Measurements from ENCODE around the gene GLP1R. TPM values are rescaled to one million over a fixed set of nuclear protein-coding genes. Genes with fewer than 3 reads are reported as not detected.

Gene GLP1R
- total RNA-seq, 3 donors from 2014 or later: 0.09 to 0.14 TPM; not detected in 1

- Histone ChIP-seq H3K4me1 (ENCODE audit: low read depth) (no peaks in the 10 kb centered on the region), H3K4me3 (no peak overlapping the region), H3K9me3 (no peaks in the 10 kb centered on the region), H3K36me3 (ENCODE audit: low read depth) (no peaks in the 10 kb centered on the region)
- ATAC-seq (no peak), DNase-seq (no peak)
- no peak for TF ChIP-seq CTCF (IDR thresholded peaks at IDR 0.05)
- intact Hi-C loops (cut with DNase I, micrococcal nuclease): no loop called here
These were observed 12.9 kb upstream of the GLP1R start for GRCh38 chr6:39035681-39036080.

GRCh38 chr6:39037082-39037508 is 11.5 kb upstream of the GLP1R start:
- intact Hi-C loops (cut with DNase I, micrococcal nuclease): no loop called here
- H3K4me1 ChIP-seq (ENCODE audit: low read depth): no peaks in the 10 kb centered on the region
- no peaks in the 10 kb centered on the region for H3K9me3 ChIP-seq
- ATAC-seq (no peak), DNase-seq (no peak)
- H3K4me3 ChIP-seq: no peak overlapping the region
- H3K36me3 ChIP-seq (ENCODE audit: low read depth): no peaks in the 10 kb centered on the region
- TF ChIP-seq CTCF (IDR thresholded peaks at IDR 0.05): no peak

GRCh38 chr6:39037707-39038106 is 10.9 kb upstream of the GLP1R start:
- no peak for DNase-seq
- Histone ChIP-seq H3K4me1 (ENCODE audit: low read depth) (no peaks in the 10 kb centered on the region), H3K36me3 (ENCODE audit: low read depth) (no peaks in the 10 kb centered on the region), H3K9me3 (no peaks in the 10 kb centered on the region), H3K4me3 (no peak overlapping the region)
- no peak for TF ChIP-seq CTCF (IDR thresholded peaks at IDR 0.05)
- ATAC-seq: no peak
- intact Hi-C loops (cut with DNase I, micrococcal nuclease): no loop called here

- no peak for DNase-seq
- Histone ChIP-seq H3K9me3 (no peaks in the 10 kb centered on the region), H3K4me1 (ENCODE audit: low read depth) (no peaks in the 10 kb centered on the region), H3K4me3 (no peak overlapping the region), H3K36me3 (ENCODE audit: low read depth) (no peaks in the 10 kb centered on the region)
- TF ChIP-seq CTCF (IDR thresholded peaks at IDR 0.05): no peak
- no peak for ATAC-seq
- intact Hi-C loops (cut with DNase I, micrococcal nuclease): no loop called here
These were observed 8.4 kb upstream of the GLP1R start for GRCh38 chr6:39040080-39040673.

- intact Hi-C loops (cut with DNase I, micrococcal nuclease): no loop called here
- TF ChIP-seq CTCF (IDR thresholded peaks at IDR 0.05): no peak
- Histone ChIP-seq H3K4me3 (no peak overlapping the region), H3K4me1 (ENCODE audit: low read depth) (no peaks in the 10 kb centered on the region), H3K36me3 (ENCODE audit: low read depth) (no peaks in the 10 kb centered on the region), H3K9me3 (no peaks in the 10 kb centered on the region)
- DNase-seq (no peak), ATAC-seq (no peak)
These were observed 7.5 kb upstream of the GLP1R start for GRCh38 chr6:39041072-39041471.

GRCh38 chr6:39043776-39044175 is 4.8 kb upstream of the GLP1R start:
- Histone ChIP-seq H3K4me1 (ENCODE audit: low read depth) (no peaks in the 10 kb centered on the region), H3K36me3 (ENCODE audit: low read depth) (no peaks in the 10 kb centered on the region), H3K9me3 (no peaks in the 10 kb centered on the region), H3K4me3 (no peak overlapping the region)
- DNase-seq: no peak
- no peak for TF ChIP-seq CTCF (IDR thresholded peaks at IDR 0.05)
- intact Hi-C loops (cut with DNase I, micrococcal nuclease): no loop called here
- no peak for ATAC-seq
